Stimulated activated CD8-positive, alpha-beta memory T cell treated with anti-CD3 and anti-CD28 coated beads, Interleukin-2, amount 100 ng/mL, for 1 hour (primary cell): ENCODE results near the gene NUDT4.
"Not testable (repeated sequence)": the region's sequence is repeated elsewhere in the genome, so short reads cannot be mapped to it uniquely, and the experiment has no call there.

ENCODE experiments used
- DNase-seq, 2 donors: peaks; one replicate each; pipeline ENCODE4 v3.0.0-alpha.2; 2020; ENCODE audit warnings: low read depth in 2 of 2

The NUDT4 gene

DNA sequence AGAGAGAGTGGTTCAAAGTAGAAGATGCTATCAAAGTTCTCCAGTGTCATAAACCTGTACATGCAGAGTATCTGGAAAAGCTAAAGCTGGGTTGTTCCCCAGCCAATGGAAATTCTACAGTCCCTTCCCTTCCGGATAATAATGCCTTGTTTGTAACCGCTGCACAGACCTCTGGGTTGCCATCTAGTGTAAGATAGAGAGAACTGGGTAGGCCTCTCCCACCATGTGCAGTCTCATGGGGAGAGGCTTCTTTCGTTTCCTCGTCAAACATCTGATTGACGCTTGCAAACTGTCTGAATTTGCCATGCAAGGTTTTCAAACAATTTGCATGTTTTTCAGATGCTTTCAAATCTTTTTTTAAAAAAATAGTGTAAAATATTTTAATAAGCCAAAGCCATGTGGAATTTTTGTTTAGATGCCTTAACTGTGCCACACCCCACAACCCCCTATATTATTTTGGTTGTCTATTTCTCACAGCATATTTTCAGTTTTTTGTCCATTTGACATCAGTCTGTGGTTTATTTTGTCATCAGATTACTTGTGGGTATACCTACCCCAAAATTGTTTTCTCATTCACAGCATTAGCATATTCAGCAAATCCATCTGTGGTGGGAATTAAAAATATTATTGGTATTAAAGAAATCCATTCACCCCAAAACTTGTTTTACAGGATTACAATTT lies 21.6 kb downstream of the NUDT4 start:
- not testable (repeated sequence) for DNase-seq

DNA sequence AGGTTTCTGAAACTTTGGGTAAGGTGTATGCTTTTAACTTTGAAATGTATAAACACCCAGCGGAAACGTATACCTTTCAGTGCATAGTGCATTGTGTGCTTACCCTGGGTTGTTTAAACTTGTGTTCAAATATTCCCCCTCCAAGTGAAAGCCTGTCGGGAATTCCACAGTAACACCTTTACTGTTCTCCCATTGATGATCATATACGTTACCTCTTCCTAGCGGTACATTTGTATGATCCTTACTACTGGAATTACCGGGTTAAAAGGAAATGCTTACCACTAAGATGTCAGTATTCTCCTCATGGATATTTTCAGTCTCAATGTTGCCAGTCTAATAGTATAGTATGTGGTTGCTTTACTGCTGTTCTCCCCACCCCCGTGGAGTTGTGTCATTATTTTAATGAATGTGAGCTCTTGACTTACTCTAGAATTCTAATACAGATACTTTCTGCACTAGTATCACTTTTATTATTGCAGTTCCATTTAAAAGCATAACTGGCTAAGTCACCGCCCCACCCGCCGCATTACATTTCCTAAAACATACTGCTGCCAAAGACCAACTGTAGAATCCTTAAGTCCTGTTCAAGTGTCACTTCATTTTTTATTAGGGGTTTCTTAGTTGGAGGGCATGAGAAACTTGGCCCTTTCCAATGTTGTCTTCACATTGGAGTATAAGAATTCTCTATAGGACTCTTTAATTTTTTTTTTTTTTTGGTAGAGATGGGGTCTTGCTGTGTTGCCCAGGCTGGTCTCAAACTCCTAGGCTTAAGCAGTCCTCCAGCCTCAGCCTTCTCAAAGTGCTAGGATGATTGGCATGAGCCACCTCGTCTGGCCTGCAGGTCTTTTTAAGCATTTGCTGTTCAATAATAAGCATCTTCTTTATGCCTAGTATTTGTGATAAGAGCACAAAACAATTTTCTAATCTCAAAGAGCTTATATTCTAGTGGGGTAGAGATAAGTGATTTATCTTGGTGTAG lies 24.9 kb downstream of the NUDT4 start:
- no peak for DNase-seq

DNA sequence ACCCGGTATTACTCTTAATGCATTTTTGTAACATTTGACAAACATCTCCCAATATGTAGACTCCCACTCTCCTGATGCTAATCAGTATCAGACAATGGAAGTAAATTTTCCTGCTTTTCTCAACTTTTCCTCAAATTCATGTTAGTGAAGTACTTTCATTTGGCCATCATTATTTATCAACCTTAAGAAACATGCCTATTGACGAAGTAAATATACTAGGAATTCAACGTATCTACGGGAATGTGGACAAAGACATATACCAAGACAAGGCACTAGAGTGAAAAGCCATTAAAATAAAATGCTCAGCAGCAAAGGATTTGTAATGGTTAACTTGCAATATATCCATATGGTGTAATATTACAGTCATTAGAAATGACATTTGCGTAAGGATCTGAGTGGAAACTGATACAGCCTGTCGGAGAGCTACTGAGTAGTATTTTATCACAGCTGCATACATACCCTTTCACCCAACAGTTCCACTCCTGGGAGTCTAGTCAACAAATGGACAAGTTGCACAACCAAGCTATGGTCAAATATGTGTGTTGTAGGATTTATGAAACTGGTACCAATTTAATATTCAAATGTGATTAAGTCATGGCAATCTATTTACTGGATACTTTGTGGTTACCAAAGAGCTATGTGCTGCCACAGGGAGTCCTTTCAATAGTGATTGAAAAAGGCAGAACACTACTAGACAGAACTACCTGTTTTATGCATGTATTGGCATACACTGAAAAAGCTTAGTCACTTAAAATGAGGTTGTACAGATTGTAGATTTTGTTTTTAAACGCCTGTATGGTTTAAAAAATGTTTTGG lies 26.5 kb downstream of the NUDT4 start:
- DNase-seq, result no peak

DNA sequence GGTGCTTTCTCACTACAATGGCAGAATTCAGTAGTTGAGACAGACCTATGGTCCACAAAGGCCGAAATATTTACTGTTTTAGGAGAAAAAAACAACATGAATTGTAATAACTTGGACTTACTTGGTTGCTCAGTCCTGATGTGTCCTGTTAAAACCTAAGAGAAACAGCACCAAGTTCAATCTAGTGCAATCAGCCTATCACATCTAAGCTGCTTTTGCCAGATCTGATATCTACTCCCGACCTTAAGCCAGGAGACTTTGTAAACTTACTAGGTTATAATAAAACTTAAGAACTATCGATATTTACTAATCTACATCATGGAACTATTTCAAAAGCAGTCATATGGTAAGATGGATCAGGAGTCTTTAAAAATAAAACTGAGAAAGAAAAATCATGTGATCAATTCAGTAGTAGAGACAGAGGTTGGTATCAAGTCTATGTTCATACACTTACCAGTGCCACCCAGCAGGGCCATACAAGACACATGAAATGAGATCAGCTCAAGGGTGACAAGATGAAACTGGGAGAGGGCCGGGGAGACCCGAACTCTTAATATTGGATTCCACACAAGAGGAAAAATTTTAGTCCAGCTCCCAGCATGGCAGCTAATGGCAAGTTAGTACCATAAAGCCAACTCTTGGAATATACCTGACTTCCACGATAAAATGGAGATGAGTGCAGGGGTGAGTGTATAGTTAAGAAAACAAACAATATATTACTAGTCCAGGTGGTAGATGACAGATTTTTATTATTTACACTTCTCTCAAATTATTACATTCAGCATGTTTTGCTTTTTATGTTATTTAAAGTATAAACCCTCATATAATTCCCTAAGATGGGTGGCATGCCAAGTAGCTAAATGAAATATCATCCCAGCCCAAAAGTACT lies 27.5 kb downstream of the NUDT4 start:
- DNase-seq, result no peak

DNA sequence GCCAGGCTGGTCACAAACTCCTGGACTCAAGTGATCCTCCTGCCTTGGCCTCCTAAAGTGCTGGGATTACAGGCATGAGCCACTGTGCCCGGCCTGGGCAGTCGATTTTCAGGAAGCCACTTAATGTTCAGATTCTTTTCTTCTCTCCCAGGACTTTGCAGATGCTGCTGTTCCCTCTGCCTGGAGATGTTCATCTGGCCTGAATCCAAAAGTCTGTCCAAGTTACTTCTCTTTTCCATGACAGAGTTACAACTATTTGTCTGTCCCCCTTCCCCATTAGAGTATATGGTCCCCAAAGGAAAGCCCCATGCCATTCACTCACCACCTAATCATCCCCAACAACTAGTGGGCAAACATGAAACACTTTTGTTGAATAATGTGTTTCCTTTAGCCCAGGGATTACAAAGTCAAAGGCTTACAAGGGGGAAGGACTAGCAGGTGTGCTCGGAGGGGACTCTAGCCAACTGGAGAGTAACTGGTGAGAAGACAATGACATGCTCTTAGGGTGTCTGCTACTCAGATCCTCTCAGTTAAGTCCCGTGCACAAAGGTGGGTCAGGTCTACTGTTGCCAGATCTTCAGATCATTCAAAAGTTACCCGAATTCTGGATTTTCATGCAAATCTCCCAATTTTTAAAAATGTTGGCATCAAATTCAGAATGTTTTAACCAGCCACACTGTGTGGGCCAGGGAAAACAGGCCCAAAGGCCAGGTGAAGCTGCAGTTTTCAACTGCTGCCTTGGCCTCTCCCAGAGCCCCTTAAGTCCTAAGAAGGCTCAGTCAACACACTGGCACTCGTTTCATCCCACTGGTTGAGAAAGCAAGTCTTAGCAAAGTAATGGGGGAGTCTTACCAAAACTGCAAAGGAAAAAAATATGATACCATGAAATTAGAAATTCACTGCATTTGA lies 29.6 kb downstream of the NUDT4 start:
- no peak for DNase-seq

DNA sequence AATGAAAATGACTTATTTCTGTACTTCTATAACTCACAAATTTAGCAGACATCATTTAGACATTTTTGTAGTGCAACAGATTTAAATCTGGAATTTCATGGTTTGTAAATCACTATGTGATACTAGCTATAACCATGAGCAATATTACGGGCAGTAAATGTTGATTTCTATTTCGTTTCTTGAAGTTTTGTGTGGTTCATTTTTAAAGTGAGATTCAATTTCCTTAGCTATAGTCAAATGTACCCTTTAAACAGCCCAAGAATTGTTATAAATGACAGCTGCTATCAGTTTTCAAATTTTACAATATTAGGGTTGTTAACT lies 30.2 kb downstream of the NUDT4 start:
- no peak for DNase-seq

DNA sequence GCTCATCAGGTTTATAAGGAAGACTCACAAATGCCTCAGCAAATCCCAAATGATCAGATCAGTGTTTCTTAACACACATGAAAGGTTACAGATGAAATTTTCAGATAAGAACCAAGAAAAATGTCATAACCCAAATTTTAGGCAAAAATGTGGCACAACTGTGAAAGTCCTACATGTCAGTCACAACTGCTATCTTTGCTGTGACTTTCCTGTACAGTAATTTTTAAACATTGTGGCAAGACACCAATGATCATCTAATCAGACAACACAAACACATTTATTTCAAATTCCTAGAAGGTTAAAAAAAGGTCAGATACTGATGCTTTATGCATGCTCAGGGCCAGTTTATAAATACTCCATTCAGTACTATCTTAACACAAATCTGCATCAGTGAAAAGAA lies 31.1 kb downstream of the NUDT4 start:
- DNase-seq, result no peak

DNA sequence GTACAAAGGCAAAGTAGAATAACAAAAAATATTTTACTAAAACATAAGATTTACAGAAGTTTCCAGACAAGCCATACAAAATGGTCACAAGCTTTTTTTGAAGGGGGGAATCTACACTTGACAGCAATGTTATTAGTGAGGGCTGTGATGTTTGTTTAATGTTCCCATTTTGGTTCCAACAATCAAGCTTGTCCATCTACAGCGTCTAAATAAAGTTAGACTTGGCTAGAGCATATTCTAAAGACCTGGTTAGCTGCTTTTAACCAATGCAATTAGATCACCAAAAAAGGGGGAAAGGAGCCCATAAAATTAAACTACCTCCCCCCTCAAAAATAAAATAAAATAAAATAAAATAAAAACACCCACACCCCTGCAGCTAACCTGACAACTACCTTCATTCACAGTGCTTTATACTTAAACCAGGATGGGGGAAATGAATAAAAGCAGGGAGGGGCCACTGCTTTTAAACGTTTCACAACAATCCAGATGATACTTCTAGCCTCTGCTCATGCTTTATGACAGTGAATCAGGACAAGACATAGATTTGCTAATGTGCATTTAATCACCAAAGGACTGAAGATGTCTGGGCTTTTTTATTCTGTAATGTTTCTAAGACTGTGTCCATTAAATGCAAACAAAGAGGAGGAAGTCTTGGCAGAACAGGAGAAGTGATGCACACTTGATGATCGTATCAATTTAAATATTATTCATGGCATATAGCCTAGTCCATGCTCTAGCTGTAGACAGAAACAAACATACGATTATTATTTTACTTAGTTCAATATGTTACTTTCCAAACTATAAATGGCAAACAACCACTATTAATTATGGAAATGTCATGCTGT lies 31.8 kb downstream of the NUDT4 start:
- DNase-seq, result not testable (repeated sequence)

DNA sequence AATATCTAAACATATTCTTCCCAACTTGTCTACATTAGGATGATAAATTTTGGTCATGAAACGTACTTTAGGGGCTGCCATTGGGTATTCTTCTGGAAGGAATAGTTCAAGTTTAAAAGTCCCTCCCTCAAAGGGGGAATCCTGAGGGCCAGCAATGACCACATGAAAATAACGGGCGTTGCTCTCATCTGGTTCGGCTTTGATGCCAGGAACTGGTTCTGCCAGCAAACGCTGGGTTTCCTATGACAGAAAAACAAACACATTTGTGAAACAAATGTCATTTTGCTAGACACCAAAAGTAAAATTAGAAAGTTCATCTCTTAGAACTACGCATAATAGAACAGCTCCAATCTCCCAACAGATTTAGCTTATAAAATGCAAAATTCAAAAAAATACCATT lies 33.3 kb downstream of the NUDT4 start:
- DNase-seq, result not testable (repeated sequence)

DNA sequence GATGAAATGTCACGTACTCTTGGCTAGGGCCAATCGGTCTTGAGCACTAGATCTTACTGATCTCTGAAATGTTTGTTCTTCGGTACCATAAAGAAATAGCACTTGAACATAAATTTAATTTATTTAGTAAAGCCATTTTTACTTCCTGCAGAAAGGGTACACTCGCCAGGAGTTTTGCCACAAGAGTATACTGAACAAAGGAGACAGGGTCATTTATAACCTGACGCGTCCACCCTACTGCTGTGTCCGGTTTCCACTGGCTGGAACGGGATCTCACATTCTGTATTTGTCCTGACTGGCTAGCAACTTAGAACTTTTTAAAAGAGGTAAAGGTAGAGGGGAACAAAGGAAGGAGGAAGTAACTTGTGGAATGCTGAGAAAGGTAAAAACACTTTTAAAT lies 34.7 kb downstream of the NUDT4 start:
- not testable (repeated sequence) for DNase-seq

DNA sequence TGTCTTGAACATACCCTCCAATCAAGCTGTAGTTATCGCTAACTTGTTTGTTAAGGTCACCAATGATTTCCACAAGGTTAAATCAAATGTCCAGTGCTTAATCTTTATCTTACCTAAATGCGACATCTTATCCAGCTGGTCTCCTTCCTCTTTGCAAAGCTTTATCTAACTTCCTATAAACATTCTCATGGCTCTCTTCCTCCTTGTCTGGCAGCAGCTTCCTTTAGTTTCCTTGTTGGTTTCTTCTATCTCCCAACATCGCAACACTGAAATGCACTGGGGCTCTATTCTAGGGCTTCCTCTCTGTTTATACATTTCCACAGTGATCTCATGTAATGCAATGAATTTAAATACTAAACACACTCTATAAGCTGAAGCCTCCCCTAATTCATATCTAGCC lies 35.3 kb downstream of the NUDT4 start:
- no peak for DNase-seq

DNA sequence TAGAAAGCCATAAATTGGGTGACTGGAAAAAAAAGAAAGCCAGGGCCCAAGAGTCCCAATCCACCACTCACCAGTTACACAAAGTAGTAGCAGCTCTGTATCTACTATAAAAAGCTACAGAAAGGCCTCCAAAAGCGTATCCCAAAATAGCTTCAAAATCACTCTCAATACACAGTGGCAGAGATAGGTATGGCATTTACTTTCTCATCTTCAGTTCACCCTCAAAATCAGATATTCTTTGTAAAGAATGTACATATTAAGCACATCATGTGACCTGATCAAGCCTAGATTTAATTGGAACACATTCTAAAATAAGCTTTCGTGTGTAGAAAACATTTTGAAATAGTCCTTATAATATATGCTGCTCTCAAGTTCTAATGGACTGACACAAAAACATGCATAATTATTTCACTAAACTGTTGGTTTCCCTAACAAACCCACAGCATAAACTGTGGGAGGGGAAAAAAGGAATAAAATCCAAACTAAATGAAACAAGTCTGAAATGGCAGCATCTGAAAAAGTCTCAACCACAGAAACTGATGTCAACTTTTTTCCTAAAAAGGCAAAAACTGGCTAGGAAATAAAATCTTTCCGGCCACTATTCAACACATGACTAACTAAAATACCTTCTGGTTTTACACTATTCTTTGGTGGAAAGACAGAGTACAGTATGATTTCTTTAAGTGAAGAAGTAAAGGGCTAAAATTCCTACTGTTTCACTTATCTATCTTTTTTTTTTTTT lies 38.2 kb downstream of the NUDT4 start:
- no peak for DNase-seq

DNA sequence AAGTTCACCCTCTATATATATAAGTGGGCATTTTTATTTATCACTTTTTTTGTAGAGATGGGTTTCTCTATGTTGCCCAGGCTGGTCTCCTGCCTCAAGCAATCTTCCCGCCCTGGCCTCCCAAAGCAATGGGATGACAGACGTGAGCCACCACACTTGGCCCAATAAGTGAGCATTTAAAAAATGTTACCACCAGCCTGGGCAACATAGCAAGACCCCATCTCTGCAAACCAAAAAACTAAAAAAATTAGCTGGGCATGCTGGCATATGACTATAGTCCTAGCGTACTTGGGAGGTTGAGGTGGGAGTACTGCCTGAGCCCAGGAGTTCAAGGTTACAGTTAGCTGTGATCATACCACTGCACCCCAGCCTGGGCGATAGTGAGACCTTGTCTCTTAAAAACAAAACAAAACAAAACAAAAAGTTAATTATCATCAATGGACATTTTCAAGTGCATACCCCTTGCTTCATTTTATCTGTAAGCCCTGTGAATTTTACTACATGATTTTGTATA lies 40.3 kb downstream of the NUDT4 start:
- DNase-seq, result no peak

DNA sequence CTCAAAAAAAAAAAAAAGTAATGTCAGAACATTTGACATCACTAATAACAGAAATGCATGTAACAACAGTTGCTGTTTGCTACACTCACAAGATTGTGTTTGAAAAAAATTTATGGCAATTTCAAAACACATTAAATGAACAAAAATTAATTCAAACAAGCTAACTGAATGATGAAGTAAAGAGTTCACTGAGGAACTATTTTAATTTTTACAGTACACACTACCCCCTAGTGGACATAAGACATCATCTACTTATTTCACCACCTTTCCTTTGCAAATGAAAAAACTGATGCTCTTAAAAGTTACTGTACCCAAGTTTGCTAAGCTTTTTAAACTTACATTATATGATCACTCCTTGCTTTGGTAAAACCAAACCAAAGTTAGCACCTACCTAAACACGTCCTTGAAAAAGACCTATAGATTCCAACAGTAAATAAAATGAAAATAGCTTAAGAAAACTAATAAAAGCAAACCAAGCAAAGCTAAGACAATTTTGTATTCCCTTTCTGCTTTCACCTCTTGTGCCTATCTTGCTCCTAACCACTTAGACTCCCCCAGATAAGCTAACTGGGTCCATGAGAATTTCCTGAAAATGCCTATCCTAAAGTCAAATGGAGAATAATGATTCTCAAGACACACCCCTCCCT lies 41.8 kb downstream of the NUDT4 start:
- DNase-seq, result no peak

DNA sequence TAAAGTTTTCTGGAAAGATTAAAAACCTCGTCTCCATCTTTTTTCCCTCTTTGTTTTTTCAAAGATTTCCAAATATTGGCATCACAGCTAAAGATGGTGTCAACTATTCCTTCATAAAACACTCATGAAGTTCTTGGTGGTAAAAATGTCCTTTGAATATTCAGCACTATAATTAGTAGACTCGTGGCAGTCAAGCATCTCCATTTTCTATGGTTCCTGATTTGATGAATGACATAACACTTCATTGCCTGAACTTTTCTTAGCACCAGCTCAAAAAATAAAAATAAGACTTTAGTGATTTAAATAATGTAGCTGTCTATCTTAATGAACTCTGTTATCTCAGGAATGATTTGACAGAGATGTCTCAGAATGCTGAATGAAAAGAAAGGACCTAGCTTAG lies 44.3 kb downstream of the NUDT4 start:
- DNase-seq, result no peak

DNA sequence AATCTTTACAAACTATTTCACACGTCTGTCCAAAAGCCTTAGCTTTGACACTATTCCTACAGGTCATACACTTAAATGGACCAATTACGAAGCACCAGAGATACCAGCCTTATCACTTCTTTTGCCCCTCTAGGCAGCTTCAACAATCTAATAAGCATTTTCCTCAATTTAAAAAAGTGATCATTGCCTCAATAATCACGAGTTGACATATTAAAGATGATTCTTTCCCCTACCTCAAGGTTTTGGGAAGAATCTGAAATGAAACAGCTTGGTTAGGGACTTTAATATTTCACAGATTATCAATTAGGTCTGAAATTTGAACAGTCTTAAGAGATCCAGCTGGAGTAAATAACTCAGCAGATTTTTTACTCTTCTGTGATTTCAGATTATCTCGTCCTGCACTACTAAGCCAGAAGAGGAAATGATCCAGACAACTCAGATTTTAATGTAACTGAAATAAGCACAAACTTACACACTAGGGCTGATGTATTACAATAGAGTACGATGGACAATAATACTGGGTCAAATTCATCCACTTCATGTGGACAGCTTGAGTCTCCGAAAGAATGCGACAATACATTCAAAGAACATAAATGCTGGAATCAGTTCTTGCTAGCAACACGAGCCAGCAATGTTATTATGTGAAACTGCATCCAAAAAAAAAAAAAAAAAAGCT lies 48.1 kb downstream of the NUDT4 start:
- no peak for DNase-seq

DNA sequence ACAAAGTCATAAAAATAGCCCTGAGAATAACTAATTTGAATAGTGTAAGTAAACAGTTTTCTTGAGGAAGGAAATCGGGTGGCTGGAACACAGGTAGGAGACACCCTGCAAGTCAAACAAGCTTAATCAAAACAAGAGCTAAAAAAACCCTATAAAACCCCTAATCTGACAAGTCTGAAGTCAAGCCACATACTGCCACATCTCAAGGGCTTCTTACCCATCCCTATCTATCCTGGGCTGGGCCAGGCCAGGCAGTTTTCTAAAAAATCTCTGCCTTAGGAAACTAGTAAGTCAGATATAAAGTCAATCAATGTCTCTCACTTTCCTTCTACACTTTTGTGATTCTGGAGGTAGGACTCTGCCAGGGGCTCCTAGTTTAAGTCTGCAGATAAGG lies 48.7 kb downstream of the NUDT4 start:
- DNase-seq, result no peak
